ENCODE measurements around the gene ABTB2. TPM values are rescaled to one million over a fixed set of nuclear protein-coding genes. Genes with fewer than 3 reads are reported as not detected.

The ABTB2 gene
- total RNA-seq, 1 experiment from 2014 or later, result 46.3 TPM

DNA sequence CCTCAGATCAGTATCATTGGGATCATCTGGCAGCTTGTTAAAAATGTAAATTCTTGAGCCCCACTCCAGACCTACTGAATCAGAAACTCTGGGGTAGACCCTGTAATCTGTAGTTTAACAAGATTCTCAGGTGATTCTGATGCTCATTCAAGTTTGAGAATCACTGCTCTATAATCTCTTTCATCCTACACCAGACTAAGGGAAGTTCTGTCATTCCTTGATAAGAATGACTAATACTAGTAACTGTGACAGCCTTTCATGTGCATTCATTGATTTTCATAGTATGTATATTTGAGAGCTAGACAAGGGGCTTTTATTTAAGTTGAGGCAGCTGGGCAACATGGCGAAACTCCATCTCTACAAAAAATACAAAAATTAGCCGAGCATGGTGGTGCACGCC is 222.4 kb downstream of the ABTB2 start:
- ChIA-PET CTCF (no interaction called here), POLR2A (ENCODE audit: low non-redundant PET) (no interaction called here)
- H3K4me3 ChIP-seq (ENCODE audit: low read depth, low read length, poor library complexity, severe bottlenecking), result no peak overlapping the region
- BruUV-seq (replicated peaks), result no TSS peak
- intact Hi-C loops (cut with micrococcal nuclease; ENCODE audit: unreplicated experiment), result no loop called here
- no peak for TF ChIP-seq EZH2 (IDR thresholded peaks at IDR 0.05; ENCODE audit: borderline replicate concordance, low read depth, low read length, poor library complexity, severe bottlenecking)
- TF ChIP-seq, protein P1, sequence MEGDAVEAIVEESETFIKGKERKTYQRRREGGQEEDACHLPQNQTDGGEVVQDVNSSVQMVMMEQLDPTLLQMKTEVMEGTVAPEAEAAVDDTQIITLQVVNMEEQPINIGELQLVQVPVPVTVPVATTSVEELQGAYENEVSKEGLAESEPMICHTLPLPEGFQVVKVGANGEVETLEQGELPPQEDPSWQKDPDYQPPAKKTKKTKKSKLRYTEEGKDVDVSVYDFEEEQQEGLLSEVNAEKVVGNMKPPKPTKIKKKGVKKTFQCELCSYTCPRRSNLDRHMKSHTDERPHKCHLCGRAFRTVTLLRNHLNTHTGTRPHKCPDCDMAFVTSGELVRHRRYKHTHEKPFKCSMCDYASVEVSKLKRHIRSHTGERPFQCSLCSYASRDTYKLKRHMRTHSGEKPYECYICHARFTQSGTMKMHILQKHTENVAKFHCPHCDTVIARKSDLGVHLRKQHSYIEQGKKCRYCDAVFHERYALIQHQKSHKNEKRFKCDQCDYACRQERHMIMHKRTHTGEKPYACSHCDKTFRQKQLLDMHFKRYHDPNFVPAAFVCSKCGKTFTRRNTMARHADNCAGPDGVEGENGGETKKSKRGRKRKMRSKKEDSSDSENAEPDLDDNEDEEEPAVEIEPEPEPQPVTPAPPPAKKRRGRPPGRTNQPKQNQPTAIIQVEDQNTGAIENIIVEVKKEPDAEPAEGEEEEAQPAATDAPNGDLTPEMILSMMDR (conservative IDR thresholded peaks at IDR 0.05; ENCODE audit: low read depth, low read length), result no peak
- H3K27me3 ChIP-seq (replicated peaks; ENCODE audit: insufficient read depth, low read depth, low read length, poor library complexity), result no peaks in the 10 kb centered on the region
- no peaks in the 10 kb centered on the region for H3K9me3 ChIP-seq (ENCODE audit: low read depth, low read length, poor library complexity, severe bottlenecking)
- no peak overlapping the region for H3K27ac ChIP-seq (ENCODE audit: low read depth, low read length, poor library complexity, severe bottlenecking)
- H3K36me3 ChIP-seq (ENCODE audit: insufficient read depth, low read length, poor library complexity, severe bottlenecking), result peaks cover 96% of the 10 kb centered on the region
- H3K4me1 ChIP-seq (ENCODE audit: insufficient read depth, low read length, poor library complexity, severe bottlenecking), result no peaks in the 10 kb centered on the region
- DNase-seq (ENCODE audit: low spot score), result no peak

DNA sequence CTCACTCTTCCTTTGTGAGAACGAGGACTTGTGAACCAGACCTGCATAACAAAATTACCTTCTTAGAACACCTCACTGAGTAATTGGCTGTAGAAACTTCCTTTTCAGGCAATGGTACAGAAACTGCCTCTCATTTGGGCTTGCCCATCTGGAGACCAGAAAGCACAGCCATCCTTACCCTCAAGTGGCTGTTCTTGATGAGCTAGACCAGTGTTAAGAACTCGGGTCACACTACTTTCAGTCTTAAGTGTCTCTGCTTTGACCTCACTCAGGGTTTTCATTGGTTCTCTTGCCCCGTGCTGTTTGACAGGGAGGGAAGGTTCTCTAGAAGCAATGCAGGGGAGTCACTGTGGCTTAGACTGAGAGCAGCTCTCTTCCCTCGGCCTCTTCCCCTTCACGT is 223.0 kb downstream of the ABTB2 start:
- no peak for DNase-seq (ENCODE audit: low spot score)
- POLR2A ChIA-PET (ENCODE audit: low non-redundant PET), result no interaction called here
- intact Hi-C loops (cut with micrococcal nuclease; ENCODE audit: unreplicated experiment), result no loop called here
- Histone ChIP-seq H3K27me3 (replicated peaks; ENCODE audit: insufficient read depth, low read depth, low read length, poor library complexity) (no peaks in the 10 kb centered on the region), H3K4me1 (ENCODE audit: insufficient read depth, low read length, poor library complexity, severe bottlenecking) (no peaks in the 10 kb centered on the region), H3K9me3 (ENCODE audit: low read depth, low read length, poor library complexity, severe bottlenecking) (no peaks in the 10 kb centered on the region), H3K4me3 (ENCODE audit: low read depth, low read length, poor library complexity, severe bottlenecking) (no peak overlapping the region), H3K36me3 (ENCODE audit: insufficient read depth, low read length, poor library complexity, severe bottlenecking) (peaks cover 97% of the 10 kb centered on the region), H3K27ac (ENCODE audit: low read depth, low read length, poor library complexity, severe bottlenecking) (no peak overlapping the region)
- BruUV-seq (replicated peaks), result no TSS peak
- TF ChIP-seq, protein P1 (conservative IDR thresholded peaks at IDR 0.05; ENCODE audit: low read depth, low read length), result no peak
- TF ChIP-seq EZH2 (IDR thresholded peaks at IDR 0.05; ENCODE audit: borderline replicate concordance, low read depth, low read length, poor library complexity, severe bottlenecking), result no peak
- CTCF ChIA-PET, result no interaction called here

DNA sequence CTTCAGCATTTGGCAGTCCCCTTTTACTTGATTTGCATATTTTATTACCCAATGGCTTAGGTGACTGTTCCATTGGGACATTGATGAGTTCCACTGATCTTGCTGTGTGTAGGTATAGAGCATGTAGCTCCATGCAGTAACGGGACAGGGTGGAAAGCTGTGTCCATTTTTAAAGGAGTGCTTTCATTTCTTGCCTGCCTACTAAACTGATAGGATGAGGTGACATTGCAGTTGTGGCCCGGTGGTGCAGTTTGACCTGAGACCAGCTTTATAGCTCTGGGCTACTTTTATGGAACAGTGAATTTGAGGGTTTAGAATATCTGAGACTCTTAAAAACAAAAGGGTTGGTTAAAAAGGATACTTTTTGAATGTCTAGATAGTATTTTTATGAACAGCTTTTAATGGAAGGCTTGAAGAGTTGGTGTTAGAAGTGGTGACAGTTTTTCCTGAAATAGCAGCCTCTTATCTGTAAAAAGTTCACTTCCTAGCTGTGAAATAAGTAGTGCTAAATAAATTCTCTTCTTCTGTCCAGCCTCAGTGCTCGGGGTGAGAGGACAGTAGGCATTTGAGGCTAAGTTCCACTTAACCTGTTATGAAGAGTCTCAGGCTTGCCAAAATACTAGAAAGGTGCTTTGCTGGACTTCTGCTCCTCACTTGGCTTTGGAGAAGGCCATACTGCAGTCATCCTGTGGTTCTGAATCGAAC is 225.4 kb downstream of the ABTB2 start:
- CTCF ChIA-PET, result no interaction called here
- no TSS peak for BruUV-seq (replicated peaks)

More for the DNA sequence above, 225.4 kb downstream of the ABTB2 start:
- POLR2A ChIA-PET (ENCODE audit: low non-redundant PET), result no interaction called here
- H3K27ac ChIP-seq (ENCODE audit: low read depth, low read length, poor library complexity, severe bottlenecking), result no peak overlapping the region
- H3K4me3 ChIP-seq (ENCODE audit: low read depth, low read length, poor library complexity, severe bottlenecking), result no peak overlapping the region
- H3K36me3 ChIP-seq (ENCODE audit: insufficient read depth, low read length, poor library complexity, severe bottlenecking), result peaks cover 95% of the 10 kb centered on the region
- no peaks in the 10 kb centered on the region for H3K4me1 ChIP-seq (ENCODE audit: insufficient read depth, low read length, poor library complexity, severe bottlenecking)
- H3K27me3 ChIP-seq (replicated peaks; ENCODE audit: insufficient read depth, low read depth, low read length, poor library complexity), result no peaks in the 10 kb centered on the region
- DNase-seq (ENCODE audit: low spot score), result no peak
- no peak for TF ChIP-seq EZH2 (IDR thresholded peaks at IDR 0.05; ENCODE audit: borderline replicate concordance, low read depth, low read length, poor library complexity, severe bottlenecking)
- TF ChIP-seq, protein P1 (conservative IDR thresholded peaks at IDR 0.05; ENCODE audit: low read depth, low read length), result no peak
- intact Hi-C loops (cut with micrococcal nuclease; ENCODE audit: unreplicated experiment), result no loop called here
- H3K9me3 ChIP-seq (ENCODE audit: low read depth, low read length, poor library complexity, severe bottlenecking), result no peaks in the 10 kb centered on the region

All from A673 (cell line).